ENCODE measurements around the gene CD99L2.

CD99L2 gene

GRCh38 chrX:150729956-150730355, 168.5 kb downstream of the CD99L2 start:
- no peak overlapping the region for H2AK5ac ChIP-seq (ENCODE audit: low read length)
- H2BK12ac ChIP-seq (ENCODE audit: low read length), result no peak overlapping the region
- no peaks in the 10 kb centered on the region for H3K4me1 ChIP-seq (ENCODE audit: control insufficient read depth in 1 of 2, insufficient read depth in 2 of 2, low read length in 2 of 2)
- no peak for DNase-seq
- H3K4me3 ChIP-seq (ENCODE audit: low read depth, low read length), result no peak overlapping the region
- H3K23ac ChIP-seq (ENCODE audit: low read length), result no peak overlapping the region
- H3K18ac ChIP-seq (ENCODE audit: low read length), result no peak overlapping the region
- no peaks in the 10 kb centered on the region for H3K79me1 ChIP-seq (ENCODE audit: low read length)
- H3K4ac ChIP-seq (ENCODE audit: low read depth, low read length), result no peak overlapping the region
- WGBS (ENCODE audit: extremely low coverage, insufficient coverage, insufficient read length), result no CpG with 5 or more reads among the region's 5 CpGs
- H3K4me2 ChIP-seq (ENCODE audit: low read length), result no peak overlapping the region
- H3K79me2 ChIP-seq (ENCODE audit: control insufficient read depth, insufficient read depth, low read length, poor library complexity), result no peaks in the 10 kb centered on the region
- no peak overlapping the region for H2BK120ac ChIP-seq (ENCODE audit: insufficient read depth, low read length, poor library complexity)
- no peak overlapping the region for H4K12ac ChIP-seq (ENCODE audit: low read depth, low read length)
- H3K27me3 ChIP-seq (ENCODE audit: insufficient read depth, low read length), result no peaks in the 10 kb centered on the region
- H4K91ac ChIP-seq (ENCODE audit: low read depth, low read length), result no peak overlapping the region
- H3K27ac ChIP-seq (ENCODE audit: low read depth, low read length), result no peak overlapping the region
- H3K9ac ChIP-seq (ENCODE audit: low read length), result no peak overlapping the region
- H2BK5ac ChIP-seq (ENCODE audit: low read depth, low read length, poor library complexity), result no peak overlapping the region
- no peaks in the 10 kb centered on the region for H3K9me3 ChIP-seq (ENCODE audit: insufficient read depth, low read depth, low read length)
- no peak overlapping the region for H4K8ac ChIP-seq (ENCODE audit: low read depth, low read length)
- no peak overlapping the region for H3K14ac ChIP-seq (ENCODE audit: low read length)
- H2AFZ ChIP-seq (ENCODE audit: insufficient read depth, low read length, poor library complexity), result no peak overlapping the region
- peaks cover 10 to 17% of the 10 kb centered on the region in 2 experiments for H3K36me3 ChIP-seq (ENCODE audit: control insufficient read depth in 1 of 2, insufficient read depth in 2 of 2, low read length in 2 of 2)

DNA sequence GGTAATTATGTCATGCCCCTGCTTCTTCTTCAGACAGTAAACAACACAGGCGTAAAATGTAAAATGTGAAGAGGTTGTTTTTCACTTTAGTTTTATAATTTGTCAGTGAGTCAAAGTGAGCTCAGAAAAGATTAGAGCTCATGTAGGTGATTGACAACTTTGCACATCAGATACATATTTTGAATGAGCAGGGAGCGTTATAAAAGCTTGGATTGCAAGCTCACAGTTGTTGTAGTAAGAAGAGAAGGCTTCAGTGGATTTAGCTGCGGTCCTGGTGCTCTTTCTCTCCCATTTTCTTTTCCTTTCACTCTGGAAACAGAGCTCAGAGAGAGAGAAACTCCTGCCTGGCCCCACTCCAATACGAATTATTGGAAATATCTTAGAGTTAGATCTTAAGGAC, 178.8 kb downstream of the CD99L2 start:
- Histone ChIP-seq H3K23ac (ENCODE audit: low read length) (no peak overlapping the region), H3K27me3 (ENCODE audit: insufficient read depth, low read length) (no peaks in the 10 kb centered on the region), H4K12ac (ENCODE audit: low read depth, low read length) (no peak overlapping the region), H2AFZ (ENCODE audit: insufficient read depth, low read length, poor library complexity) (no peak overlapping the region), H2BK5ac (ENCODE audit: low read depth, low read length, poor library complexity) (no peak overlapping the region), H2AK5ac (ENCODE audit: low read length) (no peak overlapping the region), H3K27ac (ENCODE audit: low read depth, low read length) (no peak overlapping the region), H3K14ac (ENCODE audit: low read length) (no peak overlapping the region), H2BK120ac (ENCODE audit: insufficient read depth, low read length, poor library complexity) (no peak overlapping the region), H3K9me3 (ENCODE audit: insufficient read depth, low read depth, low read length) (no peaks in the 10 kb centered on the region), H3K36me3 (ENCODE audit: control insufficient read depth in 1 of 2, insufficient read depth in 2 of 2, low read length in 2 of 2) (peaks cover 0 to 1% of the 10 kb centered on the region in 2 experiments), H3K4me2 (ENCODE audit: low read length) (no peak overlapping the region), H4K8ac (ENCODE audit: low read depth, low read length) (no peak overlapping the region), H3K4me3 (ENCODE audit: low read depth, low read length) (no peak overlapping the region), H3K9ac (ENCODE audit: low read length) (no peak overlapping the region), H3K4me1 (ENCODE audit: control insufficient read depth in 1 of 2, insufficient read depth in 2 of 2, low read length in 2 of 2) (no peaks in the 10 kb centered on the region), H2BK12ac (ENCODE audit: low read length) (no peak overlapping the region), H3K79me2 (ENCODE audit: control insufficient read depth, insufficient read depth, low read length, poor library complexity) (no peaks in the 10 kb centered on the region), H4K91ac (ENCODE audit: low read depth, low read length) (no peak overlapping the region), H3K79me1 (ENCODE audit: low read length) (no peaks in the 10 kb centered on the region), H3K4ac (ENCODE audit: low read depth, low read length) (no peak overlapping the region), H3K18ac (ENCODE audit: low read length) (no peak overlapping the region)
- WGBS (ENCODE audit: extremely low coverage, insufficient coverage, insufficient read length), result no CpG with 5 or more reads among the region's 4 CpGs
- DNase-seq, result no peak
